Activated CD4-positive, alpha-beta T cell treated with anti-CD3 and anti-CD28 coated beads for 4 hours (primary cell): Measurements from ENCODE around the gene WFDC12.

Source experiments
- DNase-seq, 2 donors: peaks; one replicate each; pipeline ENCODE4 v3.0.0-alpha.2; 2020

The WFDC12 gene

DNA sequence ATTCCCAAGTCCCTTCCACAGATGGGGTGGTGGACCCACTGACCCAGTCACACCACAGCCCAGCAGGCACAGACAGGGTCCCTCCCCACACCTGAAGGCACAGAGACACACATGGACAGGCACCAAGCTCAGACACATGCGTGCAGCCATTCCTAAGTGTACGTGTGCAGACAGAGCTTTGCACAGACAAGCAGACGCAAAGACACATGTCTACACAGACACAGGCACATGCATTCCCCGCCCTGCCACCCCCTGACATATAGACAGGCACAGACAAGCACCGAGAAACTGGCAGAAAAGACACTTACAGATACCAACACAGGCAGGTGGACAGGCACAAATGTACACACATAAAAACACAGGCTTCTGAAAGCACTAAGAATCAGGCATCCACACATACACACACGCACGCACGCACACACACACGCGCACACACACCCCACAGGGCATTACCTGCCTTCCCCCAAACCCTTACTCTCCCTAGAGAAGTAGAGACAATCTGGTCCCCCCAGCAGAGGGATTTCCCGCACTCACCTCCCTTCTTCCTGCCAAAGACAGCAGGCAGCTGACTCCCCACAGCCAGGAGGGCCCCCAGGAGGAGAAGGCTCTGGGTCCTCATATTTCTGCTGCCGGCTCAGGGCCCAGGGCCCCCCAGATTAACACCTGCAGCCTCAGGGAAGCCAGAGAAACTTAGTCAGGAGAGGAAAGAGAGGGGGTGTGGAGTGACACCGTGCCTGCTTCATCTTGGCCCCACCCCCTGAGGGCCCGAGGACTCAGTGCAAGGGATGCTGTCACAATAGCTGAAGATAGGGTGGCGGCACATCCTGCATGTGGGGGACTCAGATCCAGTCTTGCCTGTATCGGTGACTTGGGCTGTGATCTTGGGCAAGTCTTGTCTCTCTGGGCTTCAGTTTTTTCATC lies 9.5 kb downstream of the WFDC12 start, which contains the start of gene WFDC5:
WFDC5 (minus strand) TSS at position 710 of the 921 bp plus-strand sequence; CDS start at position 619, 91 bp downstream.
- no peak for DNase-seq

DNA sequence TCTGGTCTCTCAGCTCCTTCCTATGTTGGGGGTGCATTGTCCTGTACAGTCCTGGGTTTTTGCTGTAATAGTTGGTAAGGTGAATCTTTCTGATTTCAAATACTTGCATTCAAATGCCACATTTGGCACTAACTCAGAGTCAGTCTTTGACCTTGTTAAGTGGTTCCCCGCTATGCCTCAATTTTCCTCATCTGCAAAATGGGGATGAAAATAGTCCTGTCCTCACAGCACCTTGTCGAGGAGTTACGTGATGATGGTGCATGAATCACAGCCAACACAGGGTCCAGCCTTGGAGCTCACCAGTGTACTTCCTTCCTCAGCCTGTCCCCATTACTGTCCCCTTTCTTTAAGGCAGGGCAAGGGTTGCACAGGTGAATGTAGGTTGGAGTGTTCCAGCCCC lies 10.4 kb downstream of the WFDC12 start:
- DNase-seq = no peak

DNA sequence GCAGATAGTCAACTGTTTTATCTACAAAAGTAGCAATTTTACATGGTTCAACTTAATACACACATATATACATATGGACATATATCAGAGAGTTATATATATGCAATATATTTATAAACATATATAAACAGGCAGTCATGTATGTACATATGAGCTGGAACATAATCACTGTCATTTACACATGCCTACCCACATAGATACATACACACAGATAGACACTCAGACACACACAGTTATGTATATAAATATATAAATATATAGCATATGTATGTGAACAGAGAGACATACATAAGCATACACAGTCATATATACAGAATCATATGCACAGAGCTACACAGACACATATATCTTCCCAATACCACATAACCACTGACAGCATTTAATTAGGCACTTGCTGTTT lies 11.5 kb downstream of the WFDC12 start:
- DNase-seq = no peak

DNA sequence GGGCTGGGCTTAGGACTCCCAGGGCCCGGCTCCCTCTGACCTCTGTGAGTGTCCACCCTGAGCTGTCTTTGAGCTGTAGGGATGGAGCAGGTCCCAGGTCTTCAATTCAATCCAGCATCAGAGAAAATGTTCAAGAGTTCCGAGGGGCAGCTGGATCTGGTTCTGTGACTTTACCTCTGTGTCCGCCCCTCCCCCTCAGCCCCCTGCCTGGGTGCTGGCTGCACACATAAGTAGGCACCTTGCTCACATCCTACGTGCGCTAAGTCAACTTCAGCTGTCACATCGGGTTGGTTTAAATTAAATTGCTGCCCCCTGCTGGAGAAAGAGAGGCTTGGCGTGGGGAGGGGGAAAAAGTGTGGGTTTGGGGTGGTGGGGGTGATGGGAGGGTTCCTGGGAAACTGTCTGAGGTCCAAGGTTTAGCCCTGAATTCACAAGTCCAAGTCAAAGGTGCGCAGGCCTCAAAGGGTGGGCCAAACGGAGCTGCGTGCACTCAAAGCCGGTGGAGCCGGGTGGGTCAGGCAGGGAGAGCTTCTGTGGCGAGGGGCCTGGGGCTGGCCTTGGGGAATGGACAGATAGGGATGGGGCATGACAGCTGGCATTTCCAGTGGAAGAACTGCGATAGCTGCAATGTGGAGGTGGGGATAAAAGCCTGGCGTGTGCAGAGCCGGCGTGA lies 12.3 kb downstream of the WFDC12 start:
- peak in 1 of 2 donors; percentile 24 for DNase-seq

DNA sequence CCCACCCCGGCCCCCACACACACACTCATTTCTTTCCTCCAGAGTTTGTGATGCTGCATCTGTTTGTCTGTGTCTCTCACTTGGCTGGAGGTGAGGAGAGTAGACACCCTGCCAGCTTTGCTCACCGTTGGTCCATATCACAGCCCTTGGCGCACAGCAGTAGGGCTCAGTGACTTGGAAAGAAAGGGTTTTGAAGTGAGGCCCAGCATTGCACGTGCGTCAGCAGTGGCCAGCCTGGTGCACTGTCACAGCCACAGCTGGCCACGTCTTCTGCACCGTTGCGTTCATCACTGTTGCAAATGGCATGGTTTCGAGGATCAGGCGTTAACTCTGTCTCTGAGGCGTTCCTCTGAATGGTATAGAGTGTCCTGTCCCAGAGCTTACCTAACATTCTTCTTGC lies 13.0 kb downstream of the WFDC12 start:
- DNase-seq = no peak

DNA sequence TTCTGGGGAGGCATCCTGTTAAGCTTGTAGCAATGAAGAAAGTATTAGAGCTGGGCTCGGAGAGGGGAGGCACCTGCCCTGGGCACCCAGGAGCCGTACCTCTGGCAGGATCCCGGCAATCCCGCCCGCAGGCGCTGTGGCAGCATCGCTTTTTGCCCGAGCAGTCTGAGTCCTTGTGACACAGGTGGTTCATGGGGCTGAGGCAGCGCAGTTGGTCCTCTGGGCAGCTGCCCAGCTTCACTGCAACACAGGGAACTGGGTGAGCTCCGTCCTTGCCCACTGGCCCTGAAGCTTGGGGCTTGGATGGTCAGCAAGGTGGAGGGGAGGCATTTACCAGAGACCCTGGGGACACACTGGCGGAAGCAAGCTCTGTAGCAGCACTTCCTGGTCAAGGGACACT lies 14.0 kb downstream of the WFDC12 start:
- no peak for DNase-seq

DNA sequence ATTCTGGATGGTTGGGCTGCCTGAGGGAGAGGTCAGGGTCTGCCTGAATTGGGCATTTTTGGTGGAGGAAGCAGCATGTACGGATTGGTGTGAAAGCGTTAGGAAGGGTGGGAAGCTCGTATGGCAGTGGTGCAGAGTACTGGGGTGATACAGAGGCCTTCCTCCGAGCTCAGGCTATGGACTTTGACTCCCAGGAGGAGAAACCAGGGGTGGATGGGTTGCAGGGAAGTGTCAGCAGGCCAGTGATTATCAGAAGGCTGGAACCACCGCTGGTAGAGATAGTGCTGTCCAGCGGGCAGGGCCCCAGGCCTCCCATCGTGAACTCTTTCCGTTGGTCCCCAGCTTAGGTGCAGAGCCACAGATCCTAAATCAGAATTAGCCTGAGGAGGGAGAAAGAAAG lies 14.6 kb downstream of the WFDC12 start:
- DNase-seq = no peak

DNA sequence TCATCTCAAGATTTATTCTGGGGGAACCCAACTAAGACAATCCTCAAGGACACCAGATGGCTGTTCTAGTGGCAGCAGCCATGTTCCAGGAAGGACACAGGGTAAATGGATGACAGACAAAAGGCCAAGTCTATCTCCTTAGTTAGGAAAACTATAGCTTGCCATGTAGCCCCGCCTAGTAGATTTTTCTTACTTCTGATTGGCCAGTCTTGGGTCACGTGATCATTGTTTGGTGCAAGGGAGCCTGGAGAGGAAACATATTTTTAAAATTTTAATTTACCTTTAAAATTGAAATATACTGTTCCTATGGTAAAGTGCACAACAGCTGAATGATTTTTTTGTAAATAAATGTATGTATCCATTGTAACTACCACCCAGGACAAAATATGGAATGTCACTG lies 18.9 kb downstream of the WFDC12 start:
- no peak for DNase-seq

DNA sequence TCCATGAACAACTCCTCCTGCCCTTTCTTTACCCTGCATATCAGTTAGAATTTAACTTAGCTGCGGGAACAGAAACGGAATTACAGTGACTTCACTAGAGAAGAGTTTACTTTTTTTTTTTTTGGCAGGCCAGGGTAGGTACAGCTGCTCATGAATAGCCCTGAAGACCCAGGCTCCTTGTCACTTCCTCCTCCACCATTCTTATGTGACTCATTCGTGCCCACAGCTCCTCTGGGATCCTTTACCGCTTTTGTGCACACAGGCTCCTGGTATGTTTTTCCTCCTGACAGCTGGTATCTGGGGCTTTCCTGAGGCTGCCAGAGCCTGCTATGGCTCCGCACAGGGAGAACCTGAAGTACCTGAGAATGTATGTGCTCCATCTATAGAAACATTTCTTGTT lies 19.5 kb downstream of the WFDC12 start:
- DNase-seq = no peak

DNA sequence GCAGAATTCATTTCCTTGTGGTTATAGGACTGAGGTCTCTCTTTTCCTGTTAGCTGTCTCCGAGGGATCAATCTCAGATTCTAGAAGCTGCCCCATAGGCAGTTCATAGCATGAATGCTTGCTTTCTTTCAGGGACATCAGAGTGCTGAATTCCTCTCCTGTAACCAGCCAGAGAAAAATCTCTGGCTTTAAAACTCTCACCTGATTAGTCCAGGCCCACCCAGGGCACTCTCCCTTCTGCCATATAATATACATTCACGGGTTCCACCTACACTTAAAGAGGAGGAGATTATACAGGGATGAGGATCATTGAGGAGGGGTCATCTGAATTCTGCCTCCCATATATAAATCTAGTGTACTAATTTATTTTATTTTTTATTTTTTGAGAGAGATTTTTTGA lies 21.2 kb downstream of the WFDC12 start:
- no peak for DNase-seq

DNA sequence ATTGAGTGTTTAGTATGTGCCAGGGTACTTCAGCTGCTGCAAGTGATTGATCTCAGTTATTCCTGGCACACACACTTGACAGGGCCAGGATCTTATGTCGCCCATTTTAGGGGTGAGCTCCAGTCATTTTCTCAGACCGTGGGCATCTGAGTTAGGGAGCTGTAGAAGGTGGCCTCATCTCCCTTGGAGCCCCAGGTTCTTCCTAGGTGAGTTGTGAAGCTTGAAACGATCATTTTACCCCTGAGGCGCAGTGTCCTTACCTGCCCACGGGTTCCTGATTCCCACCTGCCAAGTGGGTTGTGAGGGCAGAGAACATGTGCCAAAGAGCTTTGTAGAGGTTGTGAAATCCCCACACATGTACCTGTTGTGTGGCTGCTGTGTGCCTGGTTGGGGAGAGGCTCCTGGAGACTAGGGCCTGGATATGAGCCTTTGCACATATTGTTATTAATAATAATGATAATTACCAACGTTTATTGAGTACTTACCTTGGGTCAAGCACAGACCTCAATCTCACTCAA lies 22.9 kb downstream of the WFDC12 start:
- DNase-seq = no peak

DNA sequence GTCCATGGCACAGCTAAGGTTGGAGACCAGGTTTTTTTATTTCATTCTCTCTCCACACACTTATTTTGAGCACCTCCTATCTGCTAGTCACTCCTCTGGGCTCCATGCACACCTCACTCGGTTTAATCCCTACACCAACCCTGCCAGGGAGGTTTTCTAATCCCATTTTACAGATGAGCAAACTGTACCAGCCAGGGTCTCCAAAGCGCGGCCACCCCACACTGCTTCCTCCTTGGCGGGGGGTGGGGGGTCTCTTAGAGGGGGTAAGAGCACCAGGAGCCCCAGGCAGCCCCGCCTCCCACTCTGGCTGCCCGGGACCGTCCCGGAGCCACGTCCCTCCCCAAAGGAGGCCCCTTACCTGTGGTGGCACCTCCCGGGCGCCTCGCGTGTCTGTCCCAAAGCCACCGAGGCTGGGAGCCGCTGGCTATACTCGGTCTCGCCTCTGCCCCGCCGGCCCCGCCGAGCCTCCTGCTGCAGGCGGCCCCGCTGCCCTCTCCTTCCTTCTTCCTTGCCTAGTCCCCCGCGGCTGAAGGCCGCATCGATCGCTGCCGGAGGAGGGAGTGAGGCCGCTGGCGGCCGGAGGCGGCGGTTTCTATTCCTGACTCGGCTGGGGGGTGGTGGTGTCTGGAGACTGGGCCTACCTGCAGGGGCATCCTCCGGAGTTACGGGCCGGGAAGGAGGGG lies 23.6 kb downstream of the WFDC12 start, which contains the start of gene KCNS1:
KCNS1 (minus strand) TSS at position 565 of the 683 bp plus-strand sequence. CDS start 1,891 bp downstream, outside the sequence.
- DNase-seq = no peak

DNA sequence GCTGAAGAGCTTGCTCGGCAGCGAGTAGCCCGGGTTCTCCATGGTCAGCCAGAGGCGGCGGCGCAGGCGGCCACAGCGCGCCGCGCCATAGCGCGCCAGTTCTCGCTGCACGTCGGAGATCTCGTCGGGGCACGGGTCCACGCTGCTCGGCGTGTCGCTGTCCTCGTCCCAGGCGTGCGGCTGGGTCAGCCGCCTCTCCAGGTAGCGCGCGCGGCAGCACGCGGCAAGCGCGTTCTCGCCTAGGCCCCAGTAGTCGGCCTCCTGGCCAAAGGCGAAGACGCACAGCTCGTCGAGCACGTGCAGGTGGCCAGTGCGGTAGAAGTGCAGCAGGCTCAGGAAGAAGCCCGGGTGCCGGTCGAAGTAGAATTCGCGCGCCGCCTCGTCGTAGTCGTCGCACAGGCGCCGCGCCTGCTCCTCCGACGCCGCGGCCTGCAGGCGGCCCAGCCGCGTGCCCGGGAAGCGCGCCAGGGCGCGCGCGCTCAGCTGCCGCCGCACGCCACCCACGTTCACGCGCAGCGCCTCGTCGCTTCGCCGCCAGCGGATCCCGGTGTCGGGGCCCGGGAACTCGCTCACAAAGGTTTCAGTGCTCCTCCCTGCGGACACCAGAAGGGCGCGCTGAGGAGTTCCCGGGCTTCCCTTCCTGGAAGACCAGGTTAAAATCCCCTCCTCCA lies 26.0 kb downstream of the WFDC12 start:
- no peak for DNase-seq

DNA sequence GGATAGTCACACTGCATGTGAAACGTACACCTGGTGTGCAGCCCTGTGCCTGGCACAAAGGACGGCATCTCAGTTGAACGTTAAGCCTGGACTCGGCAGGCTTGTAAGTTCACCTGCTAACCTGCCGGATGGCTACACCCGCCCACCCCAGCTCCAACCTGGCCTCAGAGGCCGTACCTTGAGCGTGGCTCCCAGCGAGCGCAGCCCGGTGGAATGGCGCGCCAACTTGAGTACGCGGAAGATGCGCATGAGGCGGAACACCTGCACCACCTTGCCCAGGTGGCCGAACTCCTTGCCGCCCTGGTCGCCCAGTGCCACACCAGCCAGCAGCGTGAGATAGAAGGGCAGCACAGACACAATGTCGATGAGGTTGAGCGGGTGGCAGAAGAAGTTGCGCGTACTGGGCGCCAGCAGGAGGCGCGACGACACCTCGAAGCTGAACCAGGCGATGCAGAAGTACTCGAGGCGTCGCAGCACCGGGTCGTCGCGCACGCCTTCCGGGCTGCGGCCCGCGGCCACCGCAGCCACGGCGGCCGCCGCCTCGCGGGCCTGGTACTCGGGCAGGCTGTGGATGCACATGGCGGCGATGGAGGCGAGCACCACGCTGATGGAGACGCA lies 26.7 kb downstream of the WFDC12 start:
- DNase-seq = peak; percentile 19 to 21

DNA sequence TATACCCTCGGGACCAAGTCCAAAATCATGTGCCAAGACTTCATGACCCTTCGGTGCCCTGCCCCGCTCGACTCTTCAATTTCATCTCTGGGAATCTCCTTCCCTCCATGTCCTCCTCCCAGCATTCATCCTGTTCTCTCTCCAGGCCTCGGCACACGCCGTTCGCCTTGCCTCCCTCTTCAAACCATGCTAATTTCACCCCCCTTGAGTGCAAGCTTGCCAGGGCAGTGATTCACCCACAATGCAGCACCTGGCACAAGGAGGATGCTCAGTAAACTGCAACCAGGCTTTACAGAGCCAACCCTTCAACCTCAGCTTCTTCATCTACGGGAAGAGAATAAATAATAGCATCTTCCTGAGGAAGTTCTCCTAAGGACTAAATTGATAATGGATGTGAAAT lies 27.5 kb downstream of the WFDC12 start:
- no peak for DNase-seq

DNA sequence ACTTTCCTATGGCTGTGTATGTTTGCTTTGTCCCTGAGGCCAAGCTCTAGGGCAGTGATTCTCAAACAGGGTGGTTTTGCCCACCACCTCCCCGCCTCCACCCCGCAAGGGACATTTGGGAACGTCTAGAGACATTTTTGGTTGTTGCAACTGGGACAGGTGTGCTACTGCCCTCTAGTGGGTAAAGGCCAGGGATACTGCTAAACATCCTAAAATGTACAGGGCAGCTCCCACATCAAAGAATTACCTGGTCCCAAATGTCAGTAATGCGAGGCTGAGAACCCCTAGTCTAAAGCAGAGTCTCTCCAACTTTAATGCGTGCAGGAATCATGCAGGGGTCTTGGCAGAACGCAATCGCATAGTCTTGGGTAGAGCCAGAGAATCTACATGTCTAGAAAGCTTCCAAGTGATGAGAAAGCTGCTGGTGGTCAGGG lies 28.4 kb downstream of the WFDC12 start:
- peak; percentile 55 to 67 for DNase-seq

DNA sequence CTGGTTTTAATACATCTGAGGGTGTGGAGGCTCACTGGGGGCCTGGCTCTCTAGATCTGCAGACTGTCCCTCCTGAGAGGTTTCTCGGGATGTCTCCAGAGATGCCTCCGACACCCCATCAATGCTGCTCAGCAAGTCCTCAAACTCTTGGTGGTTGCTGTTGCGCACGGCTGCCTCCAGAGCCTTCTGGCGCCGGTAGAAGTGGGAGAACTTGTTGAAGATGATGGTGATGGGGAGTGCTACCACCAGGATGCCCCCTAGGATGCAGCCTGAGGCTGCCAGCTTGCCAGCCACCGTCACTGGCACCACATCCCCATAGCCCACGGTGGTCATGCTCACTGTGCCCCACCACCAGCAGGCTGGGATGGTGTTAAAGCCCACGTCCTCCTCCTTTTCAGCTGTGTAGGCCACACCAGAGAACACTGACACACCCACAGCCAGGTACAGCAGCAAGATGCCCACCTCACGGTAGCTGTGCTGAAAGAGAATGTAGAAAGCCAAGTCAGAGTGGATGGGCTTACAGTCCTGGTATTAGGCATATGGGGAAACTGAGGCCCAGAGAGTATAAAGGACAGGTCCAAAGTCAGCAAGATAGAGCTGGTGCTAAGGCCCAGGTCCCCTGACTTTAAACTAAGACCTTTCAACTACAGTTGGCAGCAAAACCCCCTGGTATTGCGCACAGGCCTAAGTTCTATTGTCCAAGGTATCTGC lies 29.2 kb downstream of the WFDC12 start:
- DNase-seq = no peak

DNA sequence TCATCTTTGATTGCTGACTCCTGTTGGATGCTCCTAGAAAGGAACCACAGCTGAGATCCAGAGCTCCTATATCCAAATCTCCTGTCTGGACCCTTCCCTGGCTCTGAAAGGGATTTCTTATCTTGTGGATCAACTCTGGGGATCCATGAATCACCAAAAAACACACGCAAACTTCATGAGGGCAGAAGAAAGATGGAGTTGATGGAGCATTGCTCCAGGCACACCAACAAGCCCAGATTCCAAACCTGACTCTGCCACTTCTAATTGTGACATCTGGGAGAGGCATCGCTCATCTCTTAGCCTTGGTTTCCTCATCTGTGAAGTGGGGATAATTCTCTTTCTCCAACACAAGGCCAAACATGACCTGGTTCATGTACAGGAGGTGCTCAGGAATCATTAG lies 30.1 kb downstream of the WFDC12 start:
- no peak for DNase-seq

DNA sequence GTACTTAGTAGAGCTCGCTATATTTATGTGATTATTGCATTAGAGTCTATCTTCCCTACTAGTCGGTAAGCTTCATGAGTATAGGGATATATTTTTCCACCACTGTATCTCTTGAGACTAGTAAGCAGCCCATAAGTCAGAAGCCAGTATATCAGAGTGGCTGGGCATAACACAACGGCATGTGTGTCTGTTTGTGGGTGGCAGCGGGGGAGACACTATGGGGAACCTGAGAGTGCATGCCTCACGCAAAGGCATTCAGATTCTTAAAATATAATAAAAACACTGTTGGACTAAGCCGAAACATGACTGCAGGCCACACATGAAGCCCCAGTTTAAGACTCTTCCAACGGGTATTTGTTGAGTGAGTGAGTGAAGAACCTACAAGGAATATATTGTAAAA lies 31.4 kb downstream of the WFDC12 start:
- DNase-seq = no peak

DNA sequence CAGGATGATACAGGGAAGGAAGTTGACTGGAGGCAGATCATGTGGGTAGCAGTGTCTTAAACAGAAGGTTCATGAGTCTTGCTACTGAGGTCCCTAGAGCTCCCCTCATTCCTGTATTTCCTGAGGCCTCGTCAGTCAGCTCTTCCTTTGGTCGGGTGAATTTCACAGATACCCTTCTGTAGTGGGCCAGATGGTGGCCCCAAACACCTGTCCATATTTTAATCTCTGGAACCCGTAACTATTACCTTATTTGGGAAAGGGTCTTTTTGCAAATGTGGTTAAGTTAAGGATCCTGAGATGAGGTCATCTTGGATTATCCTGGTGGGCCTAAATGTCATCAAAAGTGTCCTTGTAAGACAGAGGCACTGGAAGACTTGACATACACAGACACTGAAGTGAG lies 32.9 kb downstream of the WFDC12 start:
- DNase-seq = no peak

DNA sequence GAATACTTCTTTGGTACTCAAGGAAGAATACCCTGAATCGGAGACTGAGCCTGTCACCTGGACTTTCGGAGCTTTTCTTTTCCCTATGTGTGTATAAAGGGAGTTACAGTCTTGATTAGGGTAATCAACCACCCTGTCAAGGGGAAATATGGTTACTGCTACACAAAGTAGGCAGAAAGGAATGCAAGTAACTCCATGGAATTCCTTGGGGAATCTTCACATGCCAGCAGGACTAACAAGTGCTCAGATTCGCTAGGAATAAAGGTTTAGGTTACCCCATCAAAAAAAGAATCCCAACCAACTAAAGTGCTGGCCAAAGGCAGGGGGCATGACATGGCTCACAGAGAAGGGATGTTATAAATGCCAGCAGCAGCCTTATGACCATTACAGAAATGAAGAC lies 33.8 kb downstream of the WFDC12 start:
- DNase-seq = no peak
